Upper lobe of left lung (tissue), 4 donors: ENCODE measurements around the gene LRRC53.

Experiments
- CTCF ChIP-seq, 6 experiments: fragments of 450-650 bp in 4 of 6; fragments of 200-600 bp in 2 of 6; sonication (generic) in 2 of 6; IDR thresholded peaks; one replicate each; pipeline ENCODE4 v1.5.1; 2016 to 2019; ENCODE audit warnings: antibody characterized with exemption in 6 of 6
- EP300 ChIP-seq, 4 donors: sonication (generic); formaldehyde crosslinking; IDR thresholded peaks; one replicate each; pipeline ENCODE4 v1.5.1; 2017; ENCODE audit warnings: antibody characterized with exemption in 4 of 4, control low read depth in 2 of 4
- POLR2A ChIP-seq, 4 donors: fragments of 450-650 bp; IDR thresholded peaks; one replicate each; pipeline ENCODE4 v1.5.1; 2016 to 2017; ENCODE audit warnings: antibody characterized with exemption in 4 of 4, mild to moderate bottlenecking in 2 of 4
- POLR2AphosphoS5 ChIP-seq, 2 donors: sonication (generic); formaldehyde crosslinking; IDR thresholded peaks; one replicate each; pipeline ENCODE4 v1.5.1; 2017; ENCODE audit warnings: antibody characterized with exemption in 2 of 2

GRCh38 chr1:74523873-74524480 lies 11.6 kb upstream of the LRRC53 start:
- TF ChIP-seq CTCF (IDR thresholded peaks at IDR 0.05) (no peak), POLR2A (IDR thresholded peaks at IDR 0.05) (no peak), EP300 (IDR thresholded peaks at IDR 0.05) (no peak), POLR2AphosphoS5 (IDR thresholded peaks at IDR 0.05) (no peak)
